Measurements from ENCODE around the gene RAD51B.

GRCh38 chr14:68168460-68169109 lies 349.0 kb downstream of the RAD51B start:
- no peak for TF ChIP-seq YY1 (IDR thresholded peaks at IDR 0.05; ENCODE audit: insufficient read depth, insufficient read length)
- TF ChIP-seq ZNF274 (IDR thresholded peaks at IDR 0.05; ENCODE audit: low read depth, low read length) = no peak
- TF ChIP-seq SUZ12 (IDR thresholded peaks at IDR 0.05; ENCODE audit: extremely low read depth, insufficient read depth, insufficient read length) = no peak
